ENCODE results near the gene HEXIM1.
A peak's percentile ranks its signal among the peaks of the same experiment; 100 is the strongest.

HEXIM1 gene

GRCh38 chr17:45148183-45149036 is at the start of gene HEXIM1:
TSS of gene HEXIM1 (plus strand) at chr17:45148475. CDS start at chr17:45149191, 716 bp downstream.
- Mint-ChIP-seq H3K36me3 (ENCODE audit: low read depth) (peaks cover 25% of the 10 kb centered on the region), H3K27me3 (peaks cover 4% of the 10 kb centered on the region), H3K4me3 (peak within 1 kb of the TSS; percentile 97), H3K9me3 (no peaks in the 10 kb centered on the region), H3K4me1 (peaks cover 54% of the 10 kb centered on the region), H3K27ac (peak within 1 kb of the TSS; percentile 100)
- peak; percentile 99 for DNase-seq
- peak; percentile 75 for ATAC-seq

- H3K4me1 Mint-ChIP-seq = no peaks in the 10 kb centered on the region
- no peak overlapping the region for H3K4me3 Mint-ChIP-seq
- H3K9me3 Mint-ChIP-seq = no peaks in the 10 kb centered on the region
- DNase-seq = peak; percentile 79
- no peak overlapping the region for H3K27ac Mint-ChIP-seq
- H3K27me3 Mint-ChIP-seq = no peaks in the 10 kb centered on the region
- ATAC-seq = peak; percentile 81
- peaks cover 50% of the 10 kb centered on the region for H3K36me3 Mint-ChIP-seq (ENCODE audit: low read depth)
Measured at GRCh38 chr17:45098869-45099616, 49.2 kb upstream of the HEXIM1 start.

GRCh38 chr17:45101546-45101882 is 46.8 kb upstream of the HEXIM1 start:
- no peaks in the 10 kb centered on the region for H3K9me3 Mint-ChIP-seq
- H3K36me3 Mint-ChIP-seq (ENCODE audit: low read depth) = peaks cover 39% of the 10 kb centered on the region
- H3K27ac Mint-ChIP-seq = no peak overlapping the region
- DNase-seq (no peak), ATAC-seq (no peak)
- no peak overlapping the region for H3K4me3 Mint-ChIP-seq
- H3K4me1 Mint-ChIP-seq = no peaks in the 10 kb centered on the region
- no peaks in the 10 kb centered on the region for H3K27me3 Mint-ChIP-seq

GRCh38 chr17:45101883-45102811 is 46.1 kb upstream of the HEXIM1 start:
- DNase-seq (no peak), ATAC-seq (no peak)
- H3K4me1 Mint-ChIP-seq = no peaks in the 10 kb centered on the region
- H3K36me3 Mint-ChIP-seq (ENCODE audit: low read depth) = peaks cover 41% of the 10 kb centered on the region
- H3K27me3 Mint-ChIP-seq = no peaks in the 10 kb centered on the region
- H3K9me3 Mint-ChIP-seq = no peaks in the 10 kb centered on the region
- no peak overlapping the region for H3K4me3 Mint-ChIP-seq
- no peak overlapping the region for H3K27ac Mint-ChIP-seq

- Mint-ChIP-seq H3K27me3 (no peaks in the 10 kb centered on the region), H3K27ac (no peak overlapping the region), H3K9me3 (no peaks in the 10 kb centered on the region), H3K36me3 (ENCODE audit: low read depth) (peaks cover 37% of the 10 kb centered on the region), H3K4me1 (no peaks in the 10 kb centered on the region), H3K4me3 (no peak overlapping the region)
- no peak for ATAC-seq
- no peak for DNase-seq
Measured at GRCh38 chr17:45102856-45103255, 45.4 kb upstream of the HEXIM1 start.

- Mint-ChIP-seq H3K27me3 (no peaks in the 10 kb centered on the region), H3K36me3 (ENCODE audit: low read depth) (peaks cover 35% of the 10 kb centered on the region), H3K4me1 (no peaks in the 10 kb centered on the region), H3K27ac (no peak overlapping the region), H3K4me3 (no peak overlapping the region), H3K9me3 (no peaks in the 10 kb centered on the region)
- ATAC-seq (no peak), DNase-seq (no peak)
Measured at GRCh38 chr17:45103269-45103795, 44.9 kb upstream of the HEXIM1 start.

GRCh38 chr17:45104029-45104428 is 44.2 kb upstream of the HEXIM1 start:
- H3K27ac Mint-ChIP-seq = no peak overlapping the region
- H3K27me3 Mint-ChIP-seq = no peaks in the 10 kb centered on the region
- H3K4me3 Mint-ChIP-seq = no peak overlapping the region
- H3K9me3 Mint-ChIP-seq = no peaks in the 10 kb centered on the region
- H3K4me1 Mint-ChIP-seq = no peaks in the 10 kb centered on the region
- ATAC-seq (no peak), DNase-seq (no peak)
- peaks cover 28% of the 10 kb centered on the region for H3K36me3 Mint-ChIP-seq (ENCODE audit: low read depth)

GRCh38 chr17:45104497-45104896 is 43.8 kb upstream of the HEXIM1 start:
- H3K36me3 Mint-ChIP-seq (ENCODE audit: low read depth) = peaks cover 25% of the 10 kb centered on the region
- no peaks in the 10 kb centered on the region for H3K9me3 Mint-ChIP-seq
- H3K27ac Mint-ChIP-seq = no peak overlapping the region
- DNase-seq (no peak), ATAC-seq (no peak)
- no peaks in the 10 kb centered on the region for H3K4me1 Mint-ChIP-seq
- H3K27me3 Mint-ChIP-seq = no peaks in the 10 kb centered on the region
- H3K4me3 Mint-ChIP-seq = no peak overlapping the region

- DNase-seq (no peak), ATAC-seq (no peak)
- no peaks in the 10 kb centered on the region for H3K9me3 Mint-ChIP-seq
- no peak overlapping the region for H3K4me3 Mint-ChIP-seq
- H3K4me1 Mint-ChIP-seq = no peaks in the 10 kb centered on the region
- peaks cover 25% of the 10 kb centered on the region for H3K36me3 Mint-ChIP-seq (ENCODE audit: low read depth)
- no peaks in the 10 kb centered on the region for H3K27me3 Mint-ChIP-seq
- H3K27ac Mint-ChIP-seq = no peak overlapping the region
Measured at GRCh38 chr17:45104907-45105624, 43.2 kb upstream of the HEXIM1 start.

- H3K9me3 Mint-ChIP-seq = no peaks in the 10 kb centered on the region
- no peak overlapping the region for H3K27ac Mint-ChIP-seq
- no peaks in the 10 kb centered on the region for H3K27me3 Mint-ChIP-seq
- DNase-seq = no peak
- no peak for ATAC-seq
- peaks cover 25% of the 10 kb centered on the region for H3K36me3 Mint-ChIP-seq (ENCODE audit: low read depth)
- H3K4me3 Mint-ChIP-seq = no peak overlapping the region
- no peaks in the 10 kb centered on the region for H3K4me1 Mint-ChIP-seq
Measured at GRCh38 chr17:45106096-45106495, 42.2 kb upstream of the HEXIM1 start.

- H3K27ac Mint-ChIP-seq = no peak overlapping the region
- no peak for ATAC-seq
- no peaks in the 10 kb centered on the region for H3K4me1 Mint-ChIP-seq
- H3K36me3 Mint-ChIP-seq (ENCODE audit: low read depth) = peaks cover 24% of the 10 kb centered on the region
- H3K4me3 Mint-ChIP-seq = no peak overlapping the region
- DNase-seq = no peak
- no peaks in the 10 kb centered on the region for H3K27me3 Mint-ChIP-seq
- no peaks in the 10 kb centered on the region for H3K9me3 Mint-ChIP-seq
Measured at GRCh38 chr17:45106582-45106981, 41.7 kb upstream of the HEXIM1 start.

- DNase-seq (no peak), ATAC-seq (no peak)
- Mint-ChIP-seq H3K4me3 (no peak overlapping the region), H3K27ac (no peak overlapping the region), H3K27me3 (no peaks in the 10 kb centered on the region), H3K36me3 (ENCODE audit: low read depth) (peaks cover 17% of the 10 kb centered on the region), H3K4me1 (no peaks in the 10 kb centered on the region), H3K9me3 (no peaks in the 10 kb centered on the region)
Measured at GRCh38 chr17:45107293-45108010, 40.8 kb upstream of the HEXIM1 start.

- H3K27me3 Mint-ChIP-seq = no peaks in the 10 kb centered on the region
- H3K27ac Mint-ChIP-seq = no peak overlapping the region
Measured at GRCh38 chr17:45108051-45108450, 40.2 kb upstream of the HEXIM1 start.

More at GRCh38 chr17:45108051-45108450, 40.2 kb upstream of the HEXIM1 start:
- no peaks in the 10 kb centered on the region for H3K4me1 Mint-ChIP-seq
- DNase-seq (no peak), ATAC-seq (no peak)
- no peaks in the 10 kb centered on the region for H3K9me3 Mint-ChIP-seq
- no peak overlapping the region for H3K4me3 Mint-ChIP-seq
- peaks cover 13% of the 10 kb centered on the region for H3K36me3 Mint-ChIP-seq (ENCODE audit: low read depth)
